NAMALWA (cell line): Measurements from ENCODE around the gene EIF4E2.
"Not testable (repeated sequence)": the region's sequence is repeated elsewhere in the genome, so short reads cannot be mapped to it uniquely, and the experiment has no call there.

ENCODE experiments used
- DNase-seq: peaks from one replicate; pipeline ENCODE4 v3.0.0-alpha.2; 2015; ENCODE audit warnings: low spot score

The EIF4E2 gene

DNA sequence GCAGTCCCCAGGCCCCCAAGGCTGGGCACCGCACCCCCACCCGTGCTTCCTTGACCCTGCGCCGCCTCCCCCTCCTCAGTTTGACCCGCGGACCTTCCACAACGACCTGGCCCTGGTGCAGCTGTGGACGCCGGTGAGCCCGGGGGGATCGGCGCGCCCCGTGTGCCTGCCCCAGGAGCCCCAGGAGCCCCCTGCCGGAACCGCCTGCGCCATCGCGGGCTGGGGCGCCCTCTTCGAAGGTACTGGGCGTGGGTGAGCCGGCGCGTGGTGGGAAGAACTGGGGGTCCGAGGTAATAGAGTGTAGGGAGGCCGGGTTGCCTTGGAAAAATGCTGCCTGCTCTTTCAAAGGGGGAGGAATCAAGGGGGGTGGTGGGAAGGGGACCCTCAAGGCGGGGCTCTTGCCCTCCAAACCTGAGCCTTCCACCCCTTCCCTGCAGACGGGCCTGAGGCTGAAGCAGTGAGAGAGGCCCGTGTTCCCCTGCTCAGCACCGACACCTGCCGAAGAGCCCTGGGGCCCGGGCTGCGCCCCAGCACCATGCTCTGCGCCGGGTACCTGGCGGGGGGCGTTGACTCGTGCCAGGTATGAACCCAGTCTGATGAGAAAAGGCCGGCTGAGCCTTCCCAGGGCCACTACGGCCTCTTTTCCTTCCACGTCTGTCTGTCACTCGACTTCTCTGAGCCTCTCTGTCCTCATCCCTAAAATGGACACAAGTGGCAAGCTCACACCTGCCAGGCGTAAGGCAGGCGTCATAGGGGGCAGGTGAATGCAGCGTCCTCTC, 27.7 kb upstream of the EIF4E2 start:
- DNase-seq: no peak

GRCh38 chr2:232523402-232523681, 27.1 kb upstream of the EIF4E2 start:
- no peak for DNase-seq

DNA sequence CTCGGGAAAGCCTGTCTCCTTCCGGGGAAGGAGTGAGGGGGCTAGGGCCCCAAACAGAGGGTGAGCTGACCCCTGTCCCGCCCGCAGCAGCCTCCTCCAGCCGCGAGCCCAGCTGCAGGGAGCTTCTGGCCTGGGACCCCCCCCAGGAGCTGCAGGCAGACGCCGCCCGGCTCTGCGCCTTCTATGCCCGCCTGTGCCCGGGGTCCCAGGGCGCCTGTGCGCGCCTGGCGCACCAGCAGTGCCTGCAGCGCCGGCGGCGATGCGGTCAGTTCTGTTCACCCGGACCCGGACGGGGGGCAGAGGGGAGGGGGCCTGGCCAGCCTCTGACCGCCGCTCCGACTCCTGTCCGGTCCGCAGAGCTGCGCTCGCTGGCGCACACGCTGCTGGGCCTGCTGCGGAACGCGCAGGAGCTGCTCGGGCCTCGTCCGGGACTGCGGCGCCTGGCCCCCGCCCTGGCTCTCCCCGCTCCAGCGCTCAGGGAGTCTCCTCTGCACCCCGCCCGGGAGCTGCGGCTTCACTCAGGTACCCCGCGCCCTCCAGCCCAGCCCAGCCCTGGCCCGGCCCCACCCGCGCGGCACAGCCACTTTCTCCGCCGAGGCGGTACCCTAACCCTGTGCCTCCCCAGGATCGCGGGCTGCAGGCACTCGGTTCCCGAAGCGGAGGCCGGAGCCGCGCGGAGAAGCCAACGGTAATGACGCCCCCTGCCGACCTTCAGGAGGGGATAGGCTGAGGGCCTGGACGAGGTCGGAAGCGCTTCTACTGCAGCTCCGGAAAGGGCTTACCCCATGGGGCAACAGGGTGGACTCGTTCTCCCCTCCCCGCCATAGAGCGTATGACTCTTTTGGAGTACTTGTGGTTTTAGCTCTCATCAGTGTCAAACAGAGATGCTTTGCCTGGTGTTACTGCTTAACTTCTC, 26.5 kb upstream of the EIF4E2 start:
- DNase-seq: peak; percentile 70

- DNase-seq: no peak
Measured at GRCh38 chr2:232524771-232525170, 25.7 kb upstream of the EIF4E2 start.

DNA sequence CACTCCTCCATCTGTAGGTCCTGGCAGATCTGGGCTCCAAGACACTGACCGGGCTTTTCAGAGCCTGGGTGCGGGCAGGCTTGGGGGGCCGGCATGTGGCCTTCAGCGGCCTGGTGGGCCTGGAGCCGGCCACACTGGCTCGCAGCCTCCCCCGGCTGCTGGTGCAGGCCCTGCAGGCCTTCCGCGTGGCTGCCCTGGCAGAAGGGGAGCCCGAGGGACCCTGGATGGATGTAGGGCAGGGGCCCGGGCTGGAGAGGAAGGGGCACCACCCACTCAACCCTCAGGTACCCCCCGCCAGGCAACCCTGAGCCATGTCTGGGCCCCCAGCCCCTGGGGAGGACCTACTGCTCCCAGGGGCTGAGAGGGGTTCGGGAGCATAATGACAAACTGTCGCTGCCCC, 25.3 kb upstream of the EIF4E2 start:
- DNase-seq: no peak

DNA sequence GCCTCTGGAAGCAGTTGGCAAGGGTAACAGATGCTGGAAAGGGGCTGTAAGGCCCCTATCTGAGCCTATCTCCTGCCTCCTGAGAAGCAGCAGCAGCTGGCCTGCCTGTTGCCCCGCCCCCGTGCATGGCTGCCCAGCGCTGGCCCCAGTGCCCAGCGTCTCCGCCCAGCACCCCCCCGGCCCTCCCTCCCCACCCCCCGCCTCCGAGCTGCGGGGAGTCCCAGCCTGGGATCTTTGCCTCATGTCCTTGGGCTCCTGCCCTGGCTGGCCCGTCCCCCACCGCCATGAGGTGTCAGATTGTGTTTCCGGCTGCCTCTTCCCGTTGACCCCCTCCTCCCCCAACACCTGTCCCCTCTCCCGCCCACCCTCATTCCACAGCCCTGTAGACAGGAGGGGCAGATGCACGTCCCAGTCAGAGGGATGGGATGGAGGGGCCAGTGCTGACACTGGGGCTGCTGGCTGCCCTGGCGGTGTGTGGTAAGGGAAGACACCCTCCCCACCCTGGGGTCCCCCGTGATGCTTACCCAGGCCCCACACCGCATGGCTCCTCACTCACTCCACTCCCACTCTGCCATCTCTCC, 24.6 kb upstream of the EIF4E2 start, which contains the start of gene CHRND:
Gene CHRND, plus strand, starts transcription at position 370 of the 581 bp plus-strand sequence. Its CDS starts 56 bp downstream, at position 426.
- DNase-seq: no peak

DNA sequence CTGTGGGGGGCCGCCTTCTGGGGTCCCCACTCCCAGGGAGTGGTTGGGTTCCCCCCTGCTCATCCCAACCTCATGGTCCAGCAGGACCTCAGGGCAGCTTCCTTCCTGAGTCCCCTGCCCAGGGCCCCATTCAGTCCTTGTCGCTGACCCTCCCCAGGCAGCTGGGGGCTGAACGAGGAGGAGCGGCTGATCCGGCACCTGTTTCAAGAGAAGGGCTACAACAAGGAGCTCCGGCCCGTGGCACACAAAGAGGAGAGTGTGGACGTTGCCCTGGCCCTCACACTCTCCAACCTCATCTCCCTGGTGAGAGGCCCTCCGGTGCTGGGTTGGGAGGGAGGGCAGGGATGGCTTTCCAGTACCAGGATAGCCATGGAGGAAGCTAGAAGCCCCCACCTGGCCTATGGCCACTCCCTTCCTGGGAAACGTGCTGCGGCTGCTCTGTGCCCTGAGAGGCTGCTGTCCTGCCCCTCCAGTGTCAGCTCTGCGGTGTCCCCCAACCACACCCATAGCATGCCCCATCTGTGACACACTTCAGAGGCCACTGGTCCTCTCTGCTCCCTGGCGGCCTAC, 24.0 kb upstream of the EIF4E2 start:
- no peak for DNase-seq

- no peak for DNase-seq
Measured at GRCh38 chr2:232527905-232528470, 22.5 kb upstream of the EIF4E2 start.

DNA sequence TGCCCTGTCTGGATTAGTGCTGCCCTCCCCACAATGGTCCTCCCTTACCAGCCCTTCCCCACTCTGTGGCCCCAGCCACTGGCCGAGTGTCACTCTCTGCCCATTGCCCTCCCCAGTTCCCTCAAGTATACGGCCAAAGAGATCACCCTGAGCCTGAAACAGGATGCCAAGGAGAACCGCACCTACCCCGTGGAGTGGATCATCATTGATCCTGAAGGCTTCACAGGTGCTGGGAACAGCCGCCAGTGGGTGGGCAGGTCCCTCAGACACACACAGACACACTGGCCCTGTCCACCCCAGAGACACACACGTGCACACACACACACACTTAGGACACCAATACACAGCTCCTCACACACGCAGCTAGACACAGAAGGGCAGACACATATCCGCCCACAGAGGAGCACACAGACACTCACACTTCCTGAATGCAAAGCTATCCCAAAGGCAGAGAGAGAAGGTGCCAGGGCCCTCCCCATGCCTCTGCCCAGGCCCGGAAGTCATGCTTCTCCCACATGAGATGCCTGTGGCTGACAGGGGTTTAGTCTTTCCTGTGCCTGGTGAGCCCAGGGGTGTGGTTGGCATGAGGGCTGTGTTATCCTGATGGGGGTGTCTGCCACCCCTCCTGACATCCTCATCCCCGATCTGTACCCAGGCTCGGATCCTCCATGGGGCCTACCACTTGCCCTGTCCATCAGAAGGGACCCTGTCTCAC, 21.6 kb upstream of the EIF4E2 start:
- no peak for DNase-seq

GRCh38 chr2:232529806-232530547, 20.5 kb upstream of the EIF4E2 start:
- no peak for DNase-seq

GRCh38 chr2:232530626-232531260, 19.7 kb upstream of the EIF4E2 start:
- DNase-seq: no peak

DNA sequence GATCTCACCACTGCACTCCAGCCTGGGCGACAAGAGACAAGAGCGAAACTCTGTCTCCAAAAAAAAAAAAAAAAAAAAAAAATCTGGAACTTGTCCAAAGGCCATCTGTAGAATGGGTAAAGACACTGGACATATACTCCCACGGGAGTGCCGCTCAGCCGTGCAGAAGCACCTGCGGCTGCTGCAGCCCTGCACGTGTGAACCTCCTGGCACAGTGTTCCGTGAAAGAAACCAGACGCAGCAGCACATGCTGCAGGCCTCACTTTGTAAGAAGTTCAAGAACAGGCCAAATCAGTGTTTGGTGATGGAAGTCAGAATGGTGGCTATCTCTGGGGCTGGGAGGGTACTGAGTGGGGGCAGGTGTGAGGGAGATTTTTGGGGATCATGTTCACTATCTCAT, 18.1 kb upstream of the EIF4E2 start:
- peak; percentile 92 for DNase-seq

DNA sequence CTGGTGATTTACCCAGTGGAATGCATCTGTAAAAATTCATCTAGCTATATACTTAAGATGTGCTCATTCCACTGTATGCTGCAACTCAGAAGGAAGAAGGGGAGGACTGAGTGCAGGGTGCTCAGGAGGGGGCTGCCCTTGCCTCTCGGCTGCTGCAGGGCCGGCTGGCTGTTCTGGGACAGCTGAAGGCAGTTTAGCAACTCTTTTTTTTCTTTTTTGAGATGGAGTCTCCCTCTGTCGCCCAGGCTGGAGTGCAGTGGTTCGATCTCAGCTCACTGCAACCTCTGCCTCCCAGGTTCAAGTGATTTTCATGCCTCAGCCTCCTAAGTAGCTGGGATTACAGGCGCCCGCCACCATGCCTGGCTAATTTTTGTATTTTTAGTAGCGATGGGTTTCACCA, 17.7 kb upstream of the EIF4E2 start:
- DNase-seq: not testable (repeated sequence)

DNA sequence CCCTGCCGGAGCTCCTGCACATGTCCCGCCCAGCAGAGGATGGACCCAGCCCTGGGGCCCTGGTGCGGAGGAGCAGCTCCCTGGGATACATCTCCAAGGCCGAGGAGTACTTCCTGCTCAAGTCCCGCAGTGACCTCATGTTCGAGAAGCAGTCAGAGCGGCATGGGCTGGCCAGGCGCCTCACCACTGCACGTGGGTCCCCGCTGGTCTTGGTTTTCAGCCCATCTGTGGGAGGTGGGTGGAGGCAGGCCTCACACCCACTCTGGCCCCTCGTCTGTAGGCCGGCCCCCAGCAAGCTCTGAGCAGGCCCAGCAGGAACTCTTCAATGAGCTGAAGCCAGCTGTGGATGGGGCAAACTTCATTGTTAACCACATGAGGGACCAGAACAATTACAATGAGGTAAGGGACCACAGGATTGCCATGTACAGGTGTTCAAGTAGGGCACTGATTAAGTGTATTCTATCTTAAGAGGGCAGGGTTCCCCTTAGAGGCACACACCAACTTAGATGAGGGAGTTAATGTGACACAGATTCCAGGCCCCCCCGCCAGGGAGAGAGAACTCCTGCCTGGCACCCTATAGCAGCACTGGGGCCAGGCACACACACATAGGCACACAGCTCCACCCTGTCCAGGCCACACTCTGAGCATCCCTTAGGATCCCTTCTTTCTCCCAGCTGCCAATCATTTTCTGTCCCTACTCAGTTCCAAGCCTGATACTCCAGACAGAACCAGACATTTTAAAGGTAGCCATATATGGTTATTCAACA, 16.4 kb upstream of the EIF4E2 start:
- peak; percentile 40 for DNase-seq

- DNase-seq: no peak
Measured at GRCh38 chr2:232534940-232535651, 15.4 kb upstream of the EIF4E2 start.

DNA sequence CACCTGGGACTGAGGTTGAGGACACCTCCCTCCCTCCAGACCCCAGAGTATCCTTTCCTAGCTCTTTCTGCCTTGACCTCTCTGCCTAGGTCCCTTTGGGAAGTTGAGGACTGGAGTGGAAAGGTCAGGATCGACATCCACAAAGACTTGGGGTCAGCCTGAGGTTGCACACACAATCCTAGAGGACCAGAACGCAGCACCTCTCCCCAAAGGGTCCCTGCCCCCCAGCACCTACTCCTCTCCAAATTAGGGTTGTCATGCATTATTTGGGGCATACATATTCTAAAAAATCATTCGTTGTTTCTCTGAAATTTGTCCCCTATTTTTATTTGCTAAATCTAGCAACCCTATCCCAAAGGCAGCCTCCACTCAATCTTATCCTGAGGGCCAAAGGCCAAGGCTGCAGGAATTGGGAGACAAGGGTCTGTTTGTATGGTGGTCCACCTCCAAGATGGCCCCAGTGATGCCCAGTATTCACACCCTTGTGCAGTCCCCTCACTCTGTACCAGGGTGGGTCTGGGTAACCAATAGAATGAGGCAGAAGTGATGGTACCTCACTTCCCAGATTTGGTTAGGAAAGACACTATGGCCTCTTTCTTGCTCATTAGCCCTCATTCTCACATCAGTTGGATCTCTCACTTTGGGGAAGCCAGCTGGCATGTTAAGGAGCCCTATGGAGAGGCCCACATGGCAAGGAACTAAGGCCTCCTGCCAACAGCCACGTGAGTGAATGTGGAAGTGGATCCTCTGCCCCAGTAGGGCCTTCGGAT, 14.5 kb upstream of the EIF4E2 start:
- DNase-seq: no peak

GRCh38 chr2:232537079-232537478, 13.4 kb upstream of the EIF4E2 start:
- DNase-seq: peak; percentile 63

- no peak for DNase-seq
Measured at GRCh38 chr2:232537499-232537898, 13.0 kb upstream of the EIF4E2 start.
